ENCODE results near the gene CD93.

Gene CD93

GRCh38 chr20:23061262-23061661 lies 24.9 kb downstream of the CD93 start:
- DNase-seq (ENCODE audit: low read depth in 2 of 2) = no peak

DNA sequence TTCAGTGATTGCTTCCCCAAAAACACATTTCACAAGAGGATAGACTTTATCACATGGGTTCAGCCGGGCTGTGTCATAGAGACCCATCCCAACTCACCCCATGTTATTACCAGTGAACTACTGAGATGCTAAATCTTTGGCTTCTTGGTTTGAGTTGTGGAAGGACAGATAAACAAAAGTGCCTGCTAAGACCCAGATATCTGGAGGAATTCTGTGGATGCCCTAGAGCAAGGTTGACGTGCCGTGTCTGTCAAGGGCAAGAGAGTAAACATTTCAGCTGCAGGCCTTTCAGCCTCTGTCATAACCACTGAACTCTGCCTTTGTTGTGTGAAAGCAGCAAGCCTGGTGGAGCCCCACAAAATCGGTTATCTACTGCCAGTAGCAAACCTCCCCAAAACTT lies 25.5 kb downstream of the CD93 start:
- no peak for DNase-seq (ENCODE audit: low read depth in 2 of 2)

- no peak for DNase-seq (ENCODE audit: low read depth in 2 of 2)
These were observed 26.3 kb downstream of the CD93 start for GRCh38 chr20:23059846-23060245.

DNA sequence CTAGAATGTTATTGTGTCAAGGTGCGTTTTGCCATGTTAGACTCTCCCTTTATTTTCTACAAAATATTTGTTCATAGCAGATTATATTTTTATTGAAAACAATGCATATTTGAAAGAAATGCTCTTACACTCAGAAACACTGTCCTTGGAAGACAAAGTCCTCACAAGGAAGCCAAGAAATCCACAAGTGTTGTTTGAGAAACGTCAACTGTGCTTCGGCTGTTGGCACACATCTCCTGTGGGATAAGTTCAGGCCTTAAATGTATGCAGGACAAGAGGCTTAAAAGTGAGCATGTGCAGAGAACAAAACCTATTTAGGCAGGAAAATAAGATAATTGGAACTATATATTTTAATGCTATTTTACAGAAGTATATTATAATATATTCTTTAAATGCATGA lies 27.1 kb downstream of the CD93 start:
- DNase-seq (ENCODE audit: low read depth in 2 of 2) = no peak

GRCh38 chr20:23058240-23058639 lies 27.9 kb downstream of the CD93 start:
- DNase-seq (ENCODE audit: low read depth in 2 of 2) = no peak

DNA sequence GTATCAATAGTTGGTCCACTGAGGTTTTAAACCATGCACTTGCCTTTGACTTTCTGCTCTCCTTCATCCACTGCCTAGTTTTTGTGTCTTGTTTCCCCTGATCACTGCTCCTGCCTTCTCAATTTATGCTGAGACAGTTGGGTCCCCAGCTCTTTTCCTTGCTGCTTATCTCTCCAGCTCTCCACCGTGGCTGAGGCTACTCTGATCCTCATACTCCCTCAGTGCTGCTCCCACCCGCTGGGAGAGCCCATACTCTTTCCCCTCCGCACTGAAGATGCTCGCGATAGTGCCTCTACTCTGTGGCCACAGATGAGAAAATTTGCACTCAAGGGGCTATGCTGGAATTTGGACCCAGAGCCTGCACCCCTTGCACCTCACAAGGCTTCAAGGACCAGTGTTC lies 33.2 kb downstream of the CD93 start:
- no peak for DNase-seq (ENCODE audit: low read depth in 2 of 2)

GRCh38 chr20:23050847-23051627 lies 35.1 kb downstream of the CD93 start:
- no peak for DNase-seq (ENCODE audit: low read depth in 2 of 2)

- no peak for DNase-seq (ENCODE audit: low read depth in 2 of 2)
These were observed 35.9 kb downstream of the CD93 start for GRCh38 chr20:23050076-23050838.

DNA sequence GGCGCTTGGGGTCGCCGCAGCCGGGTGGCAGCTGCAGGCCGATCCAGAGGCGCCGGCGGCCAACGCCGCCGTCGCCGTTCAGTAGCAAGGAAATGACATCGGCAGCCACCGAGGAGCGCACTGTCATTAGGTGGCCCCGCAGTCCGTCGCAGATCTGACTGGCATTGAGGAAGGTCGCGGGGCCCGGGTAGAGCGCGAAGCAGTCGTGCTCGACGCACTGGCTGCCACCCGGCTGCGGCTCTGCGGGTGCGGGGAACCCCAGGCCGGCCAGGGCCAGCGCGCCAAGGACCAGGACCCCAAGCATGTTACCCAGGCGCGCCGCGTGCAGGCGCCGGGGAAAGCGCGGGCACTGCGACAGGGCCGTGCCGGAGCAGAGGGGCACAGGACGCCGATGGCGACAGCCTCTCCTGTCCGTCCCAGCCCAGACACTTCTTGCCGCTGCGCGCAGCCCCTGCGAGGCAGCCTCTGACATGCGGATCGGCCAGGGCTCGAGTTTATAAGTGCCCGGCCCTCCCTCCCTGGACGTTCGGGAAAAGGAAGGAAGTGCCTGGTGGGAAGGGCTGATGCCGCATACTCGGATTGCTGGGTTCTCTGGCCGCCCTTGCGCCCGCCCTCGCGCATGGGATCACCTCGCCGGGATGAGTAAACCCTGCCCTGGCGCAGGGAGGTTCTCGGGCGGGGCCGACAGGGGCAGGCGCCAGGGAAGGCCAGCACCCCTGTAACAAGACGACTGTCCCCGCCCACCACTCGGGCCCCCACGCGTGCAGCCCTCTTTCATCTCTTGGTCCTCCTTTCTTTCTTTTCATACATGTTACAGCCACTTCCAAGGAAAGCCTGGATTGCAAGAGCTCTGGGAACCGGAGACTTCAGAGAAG lies 36.7 kb downstream of the CD93 start, which contains the start of gene THBD:
TSS of gene THBD (minus strand) at position 472 of the 875 bp plus-strand sequence. CDS start at position 304, 168 bp downstream.
- DNase-seq (ENCODE audit: low read depth in 2 of 2) = no peak

DNA sequence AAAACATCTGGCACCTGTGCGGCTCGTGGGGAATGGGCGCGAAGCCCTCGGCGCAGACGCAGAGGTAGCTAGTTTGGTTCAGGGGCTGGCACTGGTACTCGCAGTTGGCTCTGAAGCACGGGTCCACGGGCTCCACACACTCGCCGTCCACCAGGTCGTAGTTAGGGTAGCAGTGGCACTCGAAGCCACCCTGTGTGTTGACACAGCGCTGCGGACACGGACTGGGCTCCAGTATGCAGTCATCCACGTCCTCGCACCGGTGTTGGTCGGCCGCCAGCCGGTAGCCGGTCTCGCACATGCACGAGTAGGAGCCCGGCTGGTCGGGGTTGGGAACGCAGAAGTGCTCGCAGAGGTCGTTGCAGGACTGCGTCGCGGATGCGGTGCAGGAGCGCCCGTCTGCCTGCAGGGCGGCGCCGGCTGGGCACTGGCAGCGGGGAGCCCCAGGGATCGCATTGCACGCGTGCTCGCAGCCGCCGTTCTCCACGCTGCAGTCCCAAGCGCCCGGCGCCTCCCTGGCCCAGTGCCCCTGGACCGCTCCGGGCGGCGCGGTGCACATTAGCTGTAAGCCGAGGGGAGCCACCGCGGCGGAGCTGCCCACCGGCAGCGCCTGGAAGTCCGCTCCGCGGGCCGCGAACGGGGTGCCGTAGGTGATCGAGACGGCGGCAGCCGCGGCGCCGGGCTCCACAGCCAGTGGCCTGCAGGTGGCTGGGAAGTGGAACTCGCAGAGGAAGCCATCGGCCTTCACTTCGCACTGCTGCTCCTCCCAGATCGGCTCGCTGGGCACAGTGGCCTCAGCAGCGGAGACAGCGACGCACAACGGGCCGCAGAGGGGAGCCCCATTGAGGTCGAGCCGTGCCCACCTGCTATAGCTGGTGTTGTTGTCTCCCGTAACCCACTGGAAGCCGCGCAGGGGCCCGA lies 37.6 kb downstream of the CD93 start:
- no peak for DNase-seq (ENCODE audit: low read depth in 2 of 2)

DNA sequence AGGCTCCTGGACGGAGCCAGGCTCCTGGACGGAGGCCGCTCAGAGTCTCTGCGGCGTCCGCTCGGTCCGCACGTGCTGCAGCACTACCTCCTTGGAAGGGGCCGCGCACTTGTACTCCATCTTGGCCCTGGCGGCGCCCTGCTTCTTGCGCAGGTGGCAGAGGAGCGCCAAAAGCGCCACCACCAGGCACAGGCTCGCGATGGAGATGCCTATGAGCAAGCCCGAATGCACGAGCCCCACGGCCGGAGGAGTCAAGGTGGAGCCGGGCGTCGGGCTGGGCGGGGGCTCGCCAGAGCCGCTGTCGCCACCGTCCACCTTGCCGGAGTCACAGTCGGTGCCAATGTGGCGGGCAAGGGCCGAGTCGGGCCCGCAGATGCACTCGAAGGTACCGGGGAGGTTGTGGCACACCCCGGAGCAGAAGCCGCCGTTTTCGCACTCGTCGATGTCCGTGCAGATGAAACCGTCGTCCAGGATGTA lies 38.3 kb downstream of the CD93 start:
- DNase-seq (ENCODE audit: low read depth in 2 of 2) = no peak

GRCh38 chr20:23047001-23047737 lies 39.0 kb downstream of the CD93 start:
- DNase-seq (ENCODE audit: low read depth in 2 of 2) = no peak

- no peak for DNase-seq (ENCODE audit: low read depth in 2 of 2)
These were observed 39.7 kb downstream of the CD93 start for GRCh38 chr20:23046431-23046830.

GRCh38 chr20:23043376-23043775 lies 42.7 kb downstream of the CD93 start:
- no peak for DNase-seq (ENCODE audit: low read depth in 2 of 2)

DNA sequence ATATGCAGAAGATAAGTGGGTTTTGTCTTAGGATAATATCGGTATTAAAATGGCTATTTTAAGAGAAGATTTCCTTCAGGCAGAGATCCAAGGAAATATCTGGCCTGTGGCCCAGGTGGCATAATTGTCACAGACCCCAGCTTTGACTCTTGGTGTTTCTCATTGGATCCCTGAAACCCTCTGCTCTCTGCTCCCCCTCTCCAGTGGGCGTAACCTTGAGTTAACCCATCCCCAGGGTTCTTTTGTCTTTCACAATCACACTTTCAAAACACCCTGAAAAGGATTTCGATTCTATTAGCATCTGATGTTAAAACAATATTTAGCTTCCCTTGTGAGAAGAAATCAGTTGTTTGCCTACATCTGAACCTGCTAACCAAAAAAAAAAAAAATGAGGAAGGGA lies 43.9 kb downstream of the CD93 start:
- DNase-seq (ENCODE audit: low read depth in 2 of 2) = no peak

DNA sequence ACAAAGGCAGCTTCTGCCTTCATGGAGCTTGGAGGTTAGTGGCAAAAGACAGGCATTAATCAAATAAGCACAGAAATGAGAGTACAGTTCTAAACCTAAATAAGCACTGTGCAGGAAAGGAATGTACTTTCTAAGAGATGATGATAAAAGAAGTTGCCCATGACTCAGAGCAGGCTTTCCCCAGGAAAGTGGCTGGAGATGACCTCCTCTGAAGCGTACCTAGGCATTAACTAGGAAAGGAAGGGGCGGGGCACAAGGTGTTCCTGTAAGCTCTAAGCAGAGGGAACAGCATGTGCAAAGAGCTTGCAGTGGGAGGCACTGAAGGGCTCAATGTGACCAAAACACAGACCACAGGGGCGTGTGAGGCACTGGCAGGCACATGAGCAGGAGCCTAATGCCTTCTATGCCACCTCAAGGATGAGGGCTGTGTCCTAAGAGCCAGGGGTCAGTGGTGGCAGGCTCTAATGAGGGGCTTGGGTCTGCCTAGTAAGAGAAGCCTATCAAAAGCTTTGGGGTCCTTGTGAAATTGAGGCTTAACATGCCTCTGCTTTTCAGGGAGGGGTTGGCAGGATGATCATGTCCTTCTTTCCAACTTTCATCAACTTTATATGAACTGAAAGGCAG lies 46.1 kb downstream of the CD93 start:
- no peak for DNase-seq (ENCODE audit: low read depth in 2 of 2)

DNA sequence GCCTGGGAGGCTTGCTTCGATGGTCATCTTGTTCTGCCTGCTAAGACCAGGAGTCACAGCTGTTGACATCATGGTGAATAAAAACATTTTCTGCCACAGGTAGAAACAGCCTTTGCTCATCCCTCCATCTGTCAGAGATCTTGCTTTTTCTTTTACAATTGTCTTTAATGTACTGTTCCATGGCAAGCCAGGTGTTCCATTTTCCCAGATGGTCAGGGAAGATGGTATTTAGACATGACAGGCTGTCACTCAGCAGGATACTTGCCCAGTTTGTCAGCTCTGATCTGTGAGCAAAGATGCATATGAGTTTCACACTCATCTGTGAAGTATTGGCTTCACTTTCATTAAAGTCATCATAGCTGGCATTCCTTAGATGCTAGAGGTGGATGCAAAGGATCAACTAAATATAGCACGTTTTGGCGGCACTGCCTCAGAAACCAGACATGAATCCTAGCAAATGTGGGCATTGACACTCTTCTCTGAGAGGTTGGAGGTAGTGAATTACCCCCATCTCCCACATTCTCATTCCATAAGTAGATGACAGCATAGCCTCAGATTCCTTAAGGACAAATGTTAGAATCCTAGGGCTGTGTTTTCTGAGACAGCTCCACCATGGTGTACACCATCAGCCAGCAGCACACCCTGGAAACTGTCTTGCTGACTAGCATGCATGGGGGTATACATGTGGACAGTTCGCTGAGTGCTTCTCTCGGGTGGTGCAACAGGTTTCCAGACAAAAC lies 46.8 kb downstream of the CD93 start:
- DNase-seq (ENCODE audit: low read depth in 2 of 2) = no peak

DNA sequence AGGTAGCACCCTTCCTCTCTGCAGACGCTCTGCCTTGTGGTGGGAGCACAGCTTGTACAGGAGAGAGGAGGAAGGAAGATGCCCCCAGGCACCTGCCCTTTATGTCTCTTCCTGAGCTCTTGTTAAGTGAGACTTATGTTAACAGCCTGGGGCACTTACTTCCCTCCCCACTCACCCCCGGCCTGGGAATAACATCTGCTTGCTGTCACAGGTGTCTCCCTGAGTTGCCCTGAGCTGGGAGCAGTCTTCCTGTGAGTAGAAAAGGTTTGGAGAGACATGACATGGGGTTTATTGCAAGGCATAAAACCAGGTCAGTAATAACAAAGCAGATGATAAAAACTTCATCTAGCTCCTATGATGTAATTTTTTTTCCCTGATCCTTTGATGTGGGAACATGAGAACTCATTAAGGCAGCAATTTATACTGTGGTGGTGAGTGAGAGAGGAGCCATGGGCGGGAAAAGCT lies 49.1 kb downstream of the CD93 start:
- DNase-seq (ENCODE audit: low read depth in 2 of 2) = no peak

DNA sequence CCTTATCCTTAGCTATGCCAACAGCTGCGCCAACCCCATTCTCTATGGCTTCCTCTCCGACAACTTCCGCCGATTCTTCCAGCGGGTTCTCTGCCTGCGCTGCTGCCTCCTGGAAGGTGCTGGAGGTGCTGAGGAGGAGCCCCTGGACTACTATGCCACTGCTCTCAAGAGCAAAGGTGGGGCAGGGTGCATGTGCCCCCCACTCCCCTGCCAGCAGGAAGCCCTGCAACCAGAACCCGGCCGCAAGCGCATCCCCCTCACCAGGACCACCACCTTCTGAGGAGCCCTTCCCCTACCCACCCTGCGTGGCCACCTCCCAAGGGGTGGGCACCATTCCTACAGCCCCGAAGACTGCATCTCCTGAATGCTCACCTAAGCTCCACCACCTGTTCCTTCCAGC lies 49.8 kb downstream of the CD93 start:
- DNase-seq (ENCODE audit: low read depth in 2 of 2) = no peak

All from stimulated activated CD4-positive, alpha-beta T cell treated with anti-CD3 and anti-CD28 coated beads, Interleukin-1b, Interleukin-23, amount 100 ng/mL, for 1 hour (primary cell).